Kidney (tissue), 14 donors: ENCODE measurements around the gene CHML. TPM values are rescaled to one million over a fixed set of nuclear protein-coding genes. Genes with fewer than 3 reads are reported as not detected.
A peak's percentile ranks its signal among the peaks of the same experiment; 100 is the strongest.

ENCODE experiments used
- DNase-seq, 5 donors: peaks; one replicate each; pipeline ENCODE4 v3.0.0-alpha.2; 2013 to 2020
- FAIRE-seq: peaks from 2 replicates; lab custom pipeline; 2012; peaks lifted over from hg19 to GRCh38; lab: Jason Lieb, UNC
- H3K27ac ChIP-seq, 2 donors: one replicate each; pipeline ENCODE4 v1.7.0; 2013; ENCODE audit warnings: low read depth in 2 of 2, low read length in 2 of 2, inconsistent platforms in 1 of 2
- H3K27me3 ChIP-seq: one replicate; pipeline ENCODE4 v1.7.1; 2013; ENCODE audit warnings: low read length, inconsistent platforms; ENCODE audit not compliant: control insufficient read depth, insufficient read depth
- H3K36me3 ChIP-seq, 3 donors: one replicate each; pipeline versions ENCODE4 v1.7.0 to v1.7.1; 2013; ENCODE audit warnings: low read length in 3 of 3, control low read depth in 1 of 3, inconsistent platforms in 1 of 3; ENCODE audit not compliant: insufficient read depth in 3 of 3, control insufficient read depth in 2 of 3
- H3K4me1 ChIP-seq, 3 donors: one replicate each; pipeline versions ENCODE4 v1.7.0 to v1.7.1; 2013; ENCODE audit warnings: low read length in 3 of 3, inconsistent platforms in 1 of 3, low read depth in 1 of 3; ENCODE audit not compliant: control insufficient read depth in 2 of 3, insufficient read depth in 2 of 3
- H3K4me3 ChIP-seq, 3 donors: one replicate each; pipeline versions ENCODE4 v1.7.0 to v1.8.1; 2013; ENCODE audit warnings: low read length in 3 of 3, control low read depth in 1 of 3, inconsistent platforms in 1 of 3
- H3K9ac ChIP-seq, 3 donors: one replicate each; pipeline versions ENCODE4 v1.7.0 to v1.7.1; 2013; ENCODE audit warnings: low read length in 3 of 3, control low read depth in 1 of 3, inconsistent platforms in 1 of 3
- H3K9me3 ChIP-seq, 3 donors: one replicate each; pipeline versions ENCODE4 v1.7.0 to v1.7.1; 2013; ENCODE audit warnings: low read length in 3 of 3, control low read depth in 1 of 3, inconsistent platforms in 1 of 3; ENCODE audit not compliant: control insufficient read depth in 2 of 3, insufficient read depth in 1 of 3
- CTCF ChIP-seq: IDR thresholded peaks from 3 replicates; pipeline ENCODE4 v1.5.1; 2012; ENCODE audit warnings: mild to moderate bottlenecking, moderate library complexity, borderline replicate concordance; ENCODE audit not compliant: insufficient read depth; ENCODE audit errors: extremely low read depth
- intact Hi-C: fragments of 100-400 bp; cut with DNase I; formaldehyde crosslinking; loops from one replicate; pipeline ENCODE4 v1.11.1; 2022
- polyA plus RNA-seq: library from polyadenylated mRNA; stranded (reverse); fragments of 350-450 nt; fragmentation: Illumina TruSeq; extraction: RNeasy Lipid Tissue Mini Kit (QIAGEN cat#74804); gene quantifications from one replicate; pipeline ENCODE4 v1.2.3, GENCODE V29; 2014; ENCODE audit warnings: low read depth, low replicate concordance; ENCODE audit not compliant: insufficient read depth
- total RNA-seq: library from RNA; stranded (reverse); fragmentation: NEBNext Ultra II Directional; extraction: Animal tissue kit (Norgen Biotek cat#: 25700); gene quantifications from one replicate; pipeline ENCODE4 v1.2.1, GENCODE V29; 2021
- donor health status: control.
- donor health status: control.
- donor health status: control.
- donor health status: control.
- donor health status: control.
- donor health status: DM: yes; HTN: yes; CAD: no.
- donor health status: Normal renal cell carcinoma (clear cell type).

CHML gene
- total and polyA plus RNA-seq, 2 donors from 2014 or later: 1.8 to 7.3 TPM

GRCh38 chr1:241603731-241604245, 36.4 kb downstream of the CHML start:
- no peak for TF ChIP-seq CTCF
- no peak for DNase-seq
- no peak for FAIRE-seq
- H3K36me3 ChIP-seq: no peaks in the 10 kb centered on the region
- no peak overlapping the region for H3K27ac ChIP-seq
- H3K4me3 ChIP-seq: no peak overlapping the region
- H3K9me3 ChIP-seq: no peaks in the 10 kb centered on the region
- peaks cover 0 to 3% (median 0%) of the 10 kb centered on the region in 3 donors for H3K4me1 ChIP-seq
- H3K27me3 ChIP-seq: no peaks in the 10 kb centered on the region
- H3K9ac ChIP-seq: no peak overlapping the region
- intact Hi-C loops: no loop called here

- intact Hi-C loops: no loop called here
- DNase-seq (peak in 1 of 5 donors; percentile 11), FAIRE-seq (no peak)
- TF ChIP-seq CTCF: no peak
- H3K9me3 ChIP-seq: no peaks in the 10 kb centered on the region
- H3K4me3 ChIP-seq: no peak overlapping the region
- no peaks in the 10 kb centered on the region for H3K36me3 ChIP-seq
- H3K27me3 ChIP-seq: no peaks in the 10 kb centered on the region
- H3K9ac ChIP-seq: no peak overlapping the region
- H3K4me1 ChIP-seq: peaks cover 0 to 3% (median 0%) of the 10 kb centered on the region in 3 donors
- no peak overlapping the region for H3K27ac ChIP-seq
Measured at GRCh38 chr1:241600496-241600901, 39.7 kb downstream of the CHML start.

GRCh38 chr1:241598249-241598648, 41.9 kb downstream of the CHML start:
- FAIRE-seq (no peak), DNase-seq (peak in 1 of 5 donors; percentile 23)
- intact Hi-C loops: no loop called here
- TF ChIP-seq CTCF: no peak
- no peak overlapping the region for H3K27ac ChIP-seq
- H3K4me3 ChIP-seq: no peak overlapping the region
- peaks cover 0 to 3% (median 0%) of the 10 kb centered on the region in 3 donors for H3K36me3 ChIP-seq
- H3K9ac ChIP-seq: no peak overlapping the region
- H3K27me3 ChIP-seq: no peaks in the 10 kb centered on the region
- H3K4me1 ChIP-seq: no peaks in the 10 kb centered on the region
- no peaks in the 10 kb centered on the region for H3K9me3 ChIP-seq

- no peak for FAIRE-seq
- intact Hi-C loops: no loop called here
- no peak for TF ChIP-seq CTCF
Measured at GRCh38 chr1:241596633-241597032, 43.5 kb downstream of the CHML start.

More at GRCh38 chr1:241596633-241597032, 43.5 kb downstream of the CHML start:
- H3K9ac ChIP-seq: no peak overlapping the region
- H3K27ac ChIP-seq: no peak overlapping the region
- no peaks in the 10 kb centered on the region for H3K4me1 ChIP-seq
- no peak overlapping the region for H3K4me3 ChIP-seq
- H3K9me3 ChIP-seq: no peaks in the 10 kb centered on the region
- no peak for DNase-seq
- H3K27me3 ChIP-seq: no peaks in the 10 kb centered on the region
- H3K36me3 ChIP-seq: peaks cover 0 to 3% (median 0%) of the 10 kb centered on the region in 3 donors
